Neural progenitor cell (in vitro differentiated cells): ENCODE data around the gene ZNF521. TPM values are rescaled to one million over a fixed set of nuclear protein-coding genes. Genes with fewer than 3 reads are reported as not detected.
A peak's percentile ranks its signal among the peaks of the same experiment; 100 is the strongest.

Source experiments
- DNase-seq: peaks from one replicate; pipeline ENCODE4 v3.0.0-alpha.2; 2016; ENCODE audit warnings: low spot score
- H2AFZ ChIP-seq: fragments of 200-600 bp; sonication (generic); replicated peaks from 2 replicates; pipeline ENCODE4 v1.6.1; 2016; ENCODE audit warnings: antibody characterized with exemption
- H3F3A ChIP-seq: fragments of 200-600 bp; sonication (generic); 2 replicates; pipeline ENCODE4 v1.6.1; 2016; ENCODE audit warnings: antibody characterized with exemption, low read depth
- H3K27ac ChIP-seq: fragments of 200-600 bp; sonication (generic); 2 replicates; pipeline ENCODE4 v1.5.1; 2016; ENCODE audit warnings: mild to moderate bottlenecking
- H3K27me3 ChIP-seq: fragments of 200-600 bp; sonication (generic); 2 replicates; pipeline ENCODE4 v1.6.1; 2016; ENCODE audit warnings: mild to moderate bottlenecking, moderate library complexity
- H3K36me3 ChIP-seq: fragments of 200-600 bp; sonication (generic); 2 replicates; pipeline ENCODE4 v1.5.1; 2016
- H3K4me1 ChIP-seq: fragments of 200-600 bp; sonication (generic); 2 replicates; pipeline ENCODE4 v1.6.1; 2016; ENCODE audit warnings: mixed run types
- H3K4me2 ChIP-seq: fragments of 200-600 bp; sonication (generic); 2 replicates; pipeline ENCODE4 v1.6.1; 2016
- H3K4me3 ChIP-seq: fragments of 200-600 bp; sonication (generic); 2 replicates; pipeline ENCODE4 v1.5.1; 2016
- H3K79me2 ChIP-seq: fragments of 200-600 bp; sonication (generic); 2 replicates; pipeline ENCODE4 v1.6.1; 2016; ENCODE audit warnings: low read depth
- H3K9ac ChIP-seq: fragments of 200-600 bp; sonication (generic); 2 replicates; pipeline ENCODE4 v1.6.1; 2016
- H3K9me3 ChIP-seq: fragments of 200-600 bp; sonication (generic); 2 replicates; pipeline ENCODE4 v1.5.1; 2016; ENCODE audit warnings: low read depth
- H4K20me1 ChIP-seq: fragments of 200-600 bp; sonication (generic); 2 replicates; pipeline ENCODE4 v1.6.1; 2016; ENCODE audit warnings: low read depth
- H3K27ac Mint-ChIP-seq: 3 replicates; pipeline ENCODE4 v1.8.0; 2021; ENCODE audit warnings: mixed read lengths
- H3K27me3 Mint-ChIP-seq: 2 replicates; pipeline ENCODE4 v1.8.0; 2022; ENCODE audit warnings: low read depth, mild to moderate bottlenecking, inconsistent platforms, moderate library complexity, mixed read lengths; ENCODE audit not compliant: insufficient read depth
- H3K36me3 Mint-ChIP-seq: 3 replicates; pipeline ENCODE4 v1.8.0; 2021; ENCODE audit warnings: mixed read lengths
- H3K4me1 Mint-ChIP-seq: 3 replicates; pipeline ENCODE4 v1.8.0; 2021; ENCODE audit warnings: mixed read lengths
- H3K4me3 Mint-ChIP-seq: 3 replicates; pipeline ENCODE4 v1.8.0; 2021; ENCODE audit warnings: mild to moderate bottlenecking, moderate library complexity, mixed read lengths
- H3K9me3 Mint-ChIP-seq: 3 replicates; pipeline ENCODE4 v1.8.0; 2020; ENCODE audit warnings: mixed read lengths
- EZH2 ChIP-seq: fragments of 200-600 bp; sonication (generic); IDR thresholded peaks from 2 replicates; pipeline ENCODE4 v1.6.1; 2017; ENCODE audit warnings: antibody characterized with exemption, mild to moderate bottlenecking, moderate library complexity
- EZH2phosphoT487 ChIP-seq: fragments of 200-600 bp; sonication (generic); IDR thresholded peaks from 2 replicates; pipeline ENCODE4 v1.6.1; 2017; ENCODE audit warnings: antibody characterized with exemption
- total RNA-seq: library from RNA; depleted of rRNA; stranded (reverse); fragments of >200 nt; gene quantifications from 2 replicates; pipeline ENCODE4 v1.2.3, GENCODE V29; 2015; ENCODE audit warnings: low replicate concordance
- TF ChIP-seq, protein P1 (sequence below): fragments of 200-600 bp; sonication (generic); IDR thresholded peaks from 2 replicates; pipeline ENCODE4 v1.5.1; 2017; ENCODE audit warnings: antibody characterized with exemption, mild to moderate bottlenecking

Gene ZNF521
- total RNA-seq, 1 donor from 2014 or later = 136 TPM

DNA sequence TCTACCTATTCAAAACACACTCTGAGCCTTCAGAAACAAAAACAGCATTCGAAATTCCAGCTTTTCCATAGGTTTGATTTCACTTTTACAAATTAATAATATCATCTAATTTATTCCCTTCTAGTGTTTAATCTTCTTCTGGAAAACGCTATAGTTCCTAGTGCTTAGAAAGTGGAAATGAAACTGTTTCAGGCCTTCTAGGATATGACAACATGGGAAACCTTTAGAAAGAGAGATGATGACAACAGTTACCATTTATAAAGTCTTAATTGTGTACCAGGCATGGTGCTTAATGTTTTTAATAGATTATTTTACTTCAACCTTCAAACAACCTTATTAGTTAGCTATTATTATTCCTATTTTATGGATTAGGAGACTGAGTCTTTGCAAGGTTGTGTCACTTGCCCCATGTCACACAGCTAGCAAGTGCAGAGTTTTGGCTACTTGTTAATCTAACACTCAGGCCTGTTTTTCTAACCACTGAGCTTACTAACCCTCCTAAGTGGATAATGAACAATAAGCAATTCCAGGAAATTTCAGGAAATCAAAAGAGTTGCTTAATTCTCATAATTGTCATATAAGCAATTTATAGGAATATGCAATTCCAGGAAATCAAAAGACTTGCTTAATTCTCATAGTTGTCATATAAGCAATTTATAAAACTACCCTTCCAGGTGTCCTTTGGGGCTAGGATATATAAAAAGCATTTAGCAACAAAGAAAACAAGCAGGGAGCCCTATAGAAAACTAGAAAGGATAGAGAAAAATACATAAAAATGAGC, 206.0 kb downstream of the ZNF521 start:
- H3K4me1 ChIP-seq = peaks cover 45% of the 10 kb centered on the region
- DNase-seq = no peak
- H3F3A ChIP-seq = peaks cover 11% of the 10 kb centered on the region
- no peak for TF ChIP-seq EZH2phosphoT487
- no peak for TF ChIP-seq EZH2
- TF ChIP-seq, protein P1, sequence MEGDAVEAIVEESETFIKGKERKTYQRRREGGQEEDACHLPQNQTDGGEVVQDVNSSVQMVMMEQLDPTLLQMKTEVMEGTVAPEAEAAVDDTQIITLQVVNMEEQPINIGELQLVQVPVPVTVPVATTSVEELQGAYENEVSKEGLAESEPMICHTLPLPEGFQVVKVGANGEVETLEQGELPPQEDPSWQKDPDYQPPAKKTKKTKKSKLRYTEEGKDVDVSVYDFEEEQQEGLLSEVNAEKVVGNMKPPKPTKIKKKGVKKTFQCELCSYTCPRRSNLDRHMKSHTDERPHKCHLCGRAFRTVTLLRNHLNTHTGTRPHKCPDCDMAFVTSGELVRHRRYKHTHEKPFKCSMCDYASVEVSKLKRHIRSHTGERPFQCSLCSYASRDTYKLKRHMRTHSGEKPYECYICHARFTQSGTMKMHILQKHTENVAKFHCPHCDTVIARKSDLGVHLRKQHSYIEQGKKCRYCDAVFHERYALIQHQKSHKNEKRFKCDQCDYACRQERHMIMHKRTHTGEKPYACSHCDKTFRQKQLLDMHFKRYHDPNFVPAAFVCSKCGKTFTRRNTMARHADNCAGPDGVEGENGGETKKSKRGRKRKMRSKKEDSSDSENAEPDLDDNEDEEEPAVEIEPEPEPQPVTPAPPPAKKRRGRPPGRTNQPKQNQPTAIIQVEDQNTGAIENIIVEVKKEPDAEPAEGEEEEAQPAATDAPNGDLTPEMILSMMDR = no peak
- no peak overlapping the region for H2AFZ ChIP-seq
- no peak overlapping the region for H3K27ac Mint-ChIP-seq
- no peaks in the 10 kb centered on the region for H3K27me3 ChIP-seq
- H3K27ac ChIP-seq = no peak overlapping the region
- H3K79me2 ChIP-seq = peaks cover 48% of the 10 kb centered on the region
- H4K20me1 ChIP-seq = peaks cover 89% of the 10 kb centered on the region
- H3K36me3 Mint-ChIP-seq = peaks cover 33% of the 10 kb centered on the region
- no peaks in the 10 kb centered on the region for H3K9me3 Mint-ChIP-seq
- H3K27me3 Mint-ChIP-seq = no peaks in the 10 kb centered on the region
- no peaks in the 10 kb centered on the region for H3K36me3 ChIP-seq
- H3K4me3 Mint-ChIP-seq = no peak overlapping the region
- peaks cover 37% of the 10 kb centered on the region for H3K4me1 Mint-ChIP-seq
- no peak overlapping the region for H3K9ac ChIP-seq
- H3K9me3 ChIP-seq = no peaks in the 10 kb centered on the region
- H3K4me3 ChIP-seq = no peak overlapping the region
- H3K4me2 ChIP-seq = peak overlapping the region; percentile 10

DNA sequence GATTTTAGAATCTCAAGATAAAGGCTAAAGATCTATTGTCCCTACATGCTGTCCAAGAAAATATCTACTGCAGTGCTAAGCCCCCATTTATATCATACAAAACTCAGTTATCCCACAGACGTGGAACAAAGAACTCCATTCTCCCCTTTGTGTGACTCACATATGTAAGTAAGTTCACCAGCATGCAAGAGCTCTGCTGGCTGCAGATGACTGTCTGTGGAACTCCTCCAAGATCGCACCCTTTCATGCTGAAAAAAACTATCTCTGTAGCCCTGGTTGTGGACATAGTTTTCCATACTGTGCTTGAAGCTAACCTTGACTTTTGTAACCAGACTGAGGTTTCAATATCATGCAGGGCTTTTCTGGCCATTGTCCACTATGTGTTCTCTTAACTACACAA, 207.1 kb downstream of the ZNF521 start:
- peak overlapping the region; percentile 46 for H3K27ac Mint-ChIP-seq

DNA sequence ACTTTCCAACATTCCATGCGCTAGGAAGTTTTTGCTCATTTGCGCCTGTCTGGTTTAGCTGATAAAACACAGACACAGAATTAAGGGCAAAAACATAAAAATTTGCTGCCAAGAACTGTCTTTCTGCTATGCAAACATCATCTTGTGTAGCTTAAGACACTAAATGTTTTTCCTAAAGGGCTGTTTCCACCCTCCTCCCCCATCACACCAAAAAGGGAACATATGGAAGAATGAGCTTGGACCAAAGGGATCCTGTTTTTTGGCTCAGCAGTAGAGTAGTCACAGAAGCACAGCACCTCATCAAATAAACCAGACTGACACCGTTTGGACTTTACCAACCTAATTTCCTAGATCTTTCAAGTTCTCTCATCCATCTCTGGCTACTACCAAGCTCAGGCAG, 210.1 kb downstream of the ZNF521 start:
- no peak overlapping the region for H3K27ac Mint-ChIP-seq
- H3K36me3 ChIP-seq = no peaks in the 10 kb centered on the region
- H2AFZ ChIP-seq = no peak overlapping the region
- H3K27me3 Mint-ChIP-seq = no peaks in the 10 kb centered on the region
- H3K27me3 ChIP-seq = no peaks in the 10 kb centered on the region
- peaks cover 97% of the 10 kb centered on the region for H4K20me1 ChIP-seq
- no peak overlapping the region for H3K27ac ChIP-seq
- H3K4me3 Mint-ChIP-seq = no peak overlapping the region
- no peaks in the 10 kb centered on the region for H3K9me3 ChIP-seq
- H3K4me1 Mint-ChIP-seq = peaks cover 56% of the 10 kb centered on the region
- peaks cover 35% of the 10 kb centered on the region for H3K36me3 Mint-ChIP-seq
- no peaks in the 10 kb centered on the region for H3K9me3 Mint-ChIP-seq
- no peak overlapping the region for H3K4me2 ChIP-seq
- no peak overlapping the region for H3K9ac ChIP-seq
- H3K4me3 ChIP-seq = no peak overlapping the region
- peaks cover 11% of the 10 kb centered on the region for H3F3A ChIP-seq
- TF ChIP-seq EZH2 = no peak
- TF ChIP-seq, protein P1 = no peak
- no peak for TF ChIP-seq EZH2phosphoT487
- H3K4me1 ChIP-seq = peaks cover 72% of the 10 kb centered on the region
- peaks cover 86% of the 10 kb centered on the region for H3K79me2 ChIP-seq
- DNase-seq = no peak

More for the DNA sequence above, 207.1 kb downstream of the ZNF521 start:
- no peak overlapping the region for H3K4me3 Mint-ChIP-seq
- Histone ChIP-seq H3K27ac (no peak overlapping the region), H3K4me1 (peaks cover 51% of the 10 kb centered on the region), H2AFZ (no peak overlapping the region), H3K27me3 (no peaks in the 10 kb centered on the region), H3K79me2 (peaks cover 59% of the 10 kb centered on the region), H3K9ac (no peak overlapping the region), H4K20me1 (peaks cover 99% of the 10 kb centered on the region), H3K36me3 (no peaks in the 10 kb centered on the region), H3K4me2 (no peak overlapping the region), H3K4me3 (no peak overlapping the region), H3F3A (peaks cover 11% of the 10 kb centered on the region), H3K9me3 (no peaks in the 10 kb centered on the region)
- no peaks in the 10 kb centered on the region for H3K9me3 Mint-ChIP-seq
- no peaks in the 10 kb centered on the region for H3K27me3 Mint-ChIP-seq
- peaks cover 30% of the 10 kb centered on the region for H3K36me3 Mint-ChIP-seq
- H3K4me1 Mint-ChIP-seq = peaks cover 44% of the 10 kb centered on the region
- no peak for DNase-seq
- TF ChIP-seq, protein P1 = no peak
- TF ChIP-seq EZH2phosphoT487 (no peak), EZH2 (no peak)
